Nucleus accumbens (tissue), 56 donors: ENCODE results near the gene TSPAN5.

ENCODE experiments used
- DNase-seq, 56 donors: peaks; one replicate each; lab custom pipeline; 2025; lab: John Stamatoyannopoulos, UW

Gene TSPAN5

DNA sequence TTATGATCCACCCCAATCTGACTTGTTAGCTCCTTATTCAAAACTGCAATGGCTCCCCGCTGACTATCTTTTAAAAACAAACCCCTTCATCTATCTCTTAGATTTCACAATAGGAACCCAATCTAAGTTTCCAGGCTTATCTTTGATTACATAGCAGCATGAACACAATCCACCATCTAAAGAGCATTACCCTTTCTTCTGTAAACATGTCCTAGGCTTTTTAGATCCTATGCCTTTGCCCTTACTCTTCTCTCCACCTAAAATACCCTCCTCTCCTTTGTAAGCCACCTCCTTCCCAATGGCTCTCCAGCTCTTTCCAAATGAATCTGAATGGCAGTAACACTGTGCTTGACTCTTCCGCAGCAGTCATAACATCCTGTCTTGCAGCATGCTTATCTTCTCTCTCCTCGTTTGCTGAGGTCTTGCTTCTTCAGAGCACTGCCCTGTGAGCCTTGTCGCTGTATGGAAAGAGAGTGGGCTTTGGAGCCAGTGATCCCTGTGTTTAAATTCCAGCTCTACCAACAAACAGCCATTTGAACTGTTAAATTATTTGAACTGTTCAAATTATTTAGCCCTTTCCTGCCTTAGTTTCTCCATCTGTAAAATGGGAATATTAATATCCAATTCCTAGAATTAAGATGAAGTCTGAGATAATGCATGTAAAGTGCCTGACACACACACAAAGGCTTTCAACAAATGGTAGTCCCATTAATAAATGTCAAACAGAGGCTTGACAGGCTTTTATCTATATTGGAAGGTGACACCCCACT lies 16.2 kb upstream of the TSPAN5 start:
- DNase-seq, result no peak

DNA sequence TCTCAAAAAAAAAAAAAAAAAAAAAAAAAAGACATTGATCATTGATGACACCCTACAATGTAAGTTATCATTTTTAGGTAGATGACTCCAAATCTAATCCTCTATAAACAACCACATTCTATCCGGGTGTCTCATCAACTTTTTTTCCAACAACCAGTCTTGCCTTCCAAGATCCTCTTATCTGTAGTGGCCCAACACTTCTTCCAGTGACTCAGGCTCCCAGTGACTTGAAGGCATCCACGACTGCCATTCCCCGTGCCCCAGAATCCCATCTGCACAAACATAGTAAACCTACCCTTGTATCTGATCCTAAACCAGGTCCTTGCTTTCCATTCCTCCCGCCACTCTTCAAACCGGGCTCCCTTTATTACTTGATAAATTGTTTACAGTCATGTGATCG lies 15.6 kb upstream of the TSPAN5 start:
- DNase-seq, result no peak

DNA sequence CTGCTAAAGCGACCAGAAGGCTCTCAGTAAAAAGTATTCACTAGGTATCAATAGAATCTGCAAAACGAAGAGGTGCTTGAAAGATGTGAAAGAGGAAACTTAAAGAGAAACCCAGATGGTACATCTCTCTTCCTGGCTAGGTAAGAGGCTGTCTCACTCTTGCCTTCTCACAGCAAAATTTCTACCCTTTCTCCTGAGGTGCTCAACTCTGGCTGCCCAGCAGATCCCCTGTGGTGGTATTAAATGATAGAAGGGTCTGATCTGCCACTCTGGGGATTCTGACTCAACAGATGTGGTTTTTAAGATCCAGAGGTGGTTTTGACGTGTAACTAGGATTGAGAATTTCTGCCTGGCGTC lies 14.9 kb upstream of the TSPAN5 start:
- DNase-seq, result no peak

DNA sequence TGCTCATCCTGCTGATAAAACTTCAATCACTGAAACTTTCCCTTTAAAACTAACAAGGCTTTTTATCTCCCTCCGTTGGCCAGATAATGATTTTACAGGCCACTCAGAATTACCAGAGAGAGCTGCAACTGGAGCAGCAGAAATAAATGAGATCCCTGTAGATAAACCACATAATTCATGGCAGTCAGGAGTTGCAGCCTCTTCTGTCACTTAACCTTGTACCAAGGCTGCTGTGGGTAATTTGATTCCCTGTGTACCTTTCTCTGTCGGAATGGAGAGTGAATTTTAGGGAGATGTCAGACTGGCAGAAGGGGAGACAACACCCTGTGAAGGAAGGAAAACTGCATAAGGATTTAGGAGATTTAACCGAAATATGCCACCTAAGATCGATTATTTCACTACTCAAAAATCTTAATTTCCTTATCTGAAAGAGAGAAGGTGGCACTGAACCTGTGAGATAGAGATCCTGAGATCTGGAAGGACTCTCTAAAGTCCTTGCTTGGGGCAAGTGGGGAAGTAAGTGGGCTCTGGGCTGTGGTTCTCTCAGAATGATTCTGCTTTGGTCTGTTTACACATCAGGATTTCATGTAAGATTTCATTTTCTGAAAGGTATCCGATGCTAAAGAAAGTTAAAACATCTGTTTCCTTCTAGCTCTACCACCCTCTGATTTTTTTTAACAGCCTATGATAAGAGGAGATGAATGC lies 14.3 kb upstream of the TSPAN5 start:
- no peak for DNase-seq

DNA sequence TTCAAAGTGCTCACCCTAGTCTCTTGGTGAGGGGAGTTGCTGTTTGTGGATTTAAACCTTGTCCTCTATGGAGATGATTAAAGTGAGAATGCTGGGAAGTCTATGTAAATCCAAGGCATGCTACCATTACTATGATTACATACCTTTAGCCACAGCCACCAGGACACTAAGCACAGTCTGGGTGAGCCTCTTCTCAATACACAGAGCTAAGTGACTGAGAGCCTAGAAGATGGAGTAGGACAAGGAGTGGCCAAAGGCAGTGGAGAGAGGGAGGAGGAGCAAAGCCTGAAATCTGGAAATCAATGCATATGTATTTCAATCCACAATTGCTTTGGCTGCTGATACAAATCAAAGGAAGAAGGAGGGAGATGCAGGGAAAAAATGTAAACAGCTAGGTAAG lies 12.7 kb upstream of the TSPAN5 start:
- DNase-seq, result no peak

DNA sequence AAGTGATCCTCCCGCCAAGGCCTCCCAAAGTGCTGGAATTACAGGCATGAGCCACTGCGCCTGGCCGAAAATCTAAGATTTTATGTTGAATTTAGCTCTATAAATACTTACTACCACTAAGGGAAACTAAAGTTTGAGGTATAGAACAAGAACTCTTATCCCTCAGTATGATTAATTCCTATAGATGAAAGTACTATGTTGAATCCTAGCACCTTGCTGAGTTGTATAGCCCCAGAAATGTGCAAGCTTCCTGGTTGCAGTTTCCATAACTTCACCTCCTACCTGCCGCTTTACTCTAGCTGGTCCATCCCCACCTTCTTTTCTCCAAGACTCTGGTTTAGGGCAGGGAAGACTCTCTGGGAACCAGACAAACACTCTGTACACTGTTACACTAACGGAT lies 11.8 kb upstream of the TSPAN5 start:
- no peak for DNase-seq

DNA sequence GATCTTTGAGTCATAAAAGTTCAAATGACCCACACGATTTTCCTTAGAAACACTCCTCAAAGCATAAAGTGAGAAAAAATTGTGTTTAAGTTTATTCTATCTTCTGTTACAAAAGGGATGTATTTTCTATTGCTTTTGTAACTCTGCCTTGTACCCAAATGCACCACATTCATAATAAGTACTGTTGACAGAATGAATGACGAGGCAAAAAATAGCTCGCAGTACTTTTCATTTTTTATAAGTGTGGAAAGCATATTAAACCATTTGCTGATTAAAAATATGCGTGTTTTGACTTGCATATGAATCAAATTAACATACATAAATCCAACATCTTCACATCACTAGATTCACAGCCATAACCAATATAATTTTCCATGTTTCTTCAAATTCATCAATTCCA lies 11.2 kb upstream of the TSPAN5 start:
- no peak for DNase-seq

DNA sequence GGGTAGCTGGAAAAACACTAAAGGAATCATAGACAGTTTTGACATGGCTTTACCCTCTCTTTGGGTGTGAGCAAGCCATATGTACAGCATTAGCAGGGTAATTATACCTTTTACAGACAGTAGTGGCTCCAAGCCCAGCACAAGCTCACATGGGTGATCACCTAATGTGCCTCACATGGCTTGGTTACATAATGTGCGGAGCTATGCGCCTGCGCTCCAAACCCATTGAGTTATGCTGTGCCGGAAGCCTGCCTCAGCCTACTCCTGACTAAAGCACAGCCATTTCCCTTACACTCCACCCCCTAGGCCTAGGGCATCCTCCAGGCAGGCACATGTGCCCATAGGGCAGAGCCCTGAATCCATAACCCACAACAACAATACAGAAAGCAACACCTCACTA lies 6.5 kb upstream of the TSPAN5 start:
- no peak for DNase-seq

DNA sequence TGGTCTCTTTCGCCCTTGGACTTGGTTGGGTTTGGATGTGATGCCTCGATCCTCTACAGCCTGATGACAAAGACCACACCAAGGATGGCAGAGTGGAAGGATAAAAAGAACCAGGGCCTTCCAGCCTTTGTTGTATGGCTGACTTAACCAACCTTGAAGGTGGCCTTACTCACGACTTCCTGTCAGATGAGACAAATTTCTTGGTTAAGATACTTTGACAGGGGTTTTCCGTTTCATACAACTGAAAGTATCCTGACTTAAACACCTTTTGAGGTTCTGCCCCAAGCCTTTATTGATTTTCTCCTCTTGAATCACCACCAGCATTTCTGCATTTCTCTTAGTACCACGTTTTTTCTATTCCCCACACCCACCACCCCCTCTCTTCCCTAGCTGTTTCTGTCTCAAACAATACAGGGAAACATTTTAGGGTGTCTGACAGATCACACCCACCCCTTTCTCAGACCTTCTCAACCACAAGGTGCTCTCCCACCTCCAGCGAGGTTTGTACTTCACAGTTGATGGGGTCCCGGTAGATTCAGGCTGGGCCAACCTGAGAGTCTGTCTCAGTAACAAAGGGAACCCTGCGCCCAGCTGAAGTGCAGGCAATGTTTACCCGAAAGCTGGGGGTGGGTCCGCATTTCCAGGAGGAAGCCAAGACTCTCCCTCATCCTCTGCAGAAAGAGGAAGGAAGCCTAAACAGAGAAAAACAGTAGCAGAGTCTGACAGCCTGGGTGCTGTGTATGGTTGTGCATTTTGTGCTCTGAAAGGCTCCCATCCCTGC lies 5.0 kb upstream of the TSPAN5 start:
- DNase-seq, result peak in 1 of 56 donors; percentile 11

DNA sequence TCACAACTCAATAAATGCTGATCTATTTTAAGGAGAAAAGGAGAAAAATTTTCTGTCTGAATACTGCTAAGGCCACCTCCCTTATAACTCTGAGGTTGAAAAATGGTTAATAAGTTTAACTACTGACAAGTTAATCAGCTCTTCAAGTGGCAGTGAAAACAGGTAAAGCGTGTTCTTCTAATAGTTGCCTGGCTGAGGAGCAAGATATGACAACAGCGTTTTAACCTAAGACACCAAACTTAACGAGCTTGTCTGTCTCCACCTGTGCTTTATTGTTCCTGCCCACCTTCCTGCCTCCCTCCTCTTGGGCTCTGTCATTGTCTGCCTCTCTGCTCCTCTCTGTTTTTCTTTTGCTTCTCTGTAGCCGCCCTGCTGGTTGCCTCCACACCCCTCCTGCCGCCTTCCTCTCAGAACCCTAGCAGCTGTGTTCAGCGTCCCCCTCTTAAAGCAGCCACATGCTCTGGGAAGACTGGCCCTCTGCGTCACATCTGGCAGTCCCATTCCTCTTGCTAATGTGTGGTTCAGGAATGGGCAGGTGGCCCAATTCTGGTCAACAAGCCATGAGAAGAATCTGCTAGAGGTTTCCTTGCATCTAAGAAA lies 4.3 kb upstream of the TSPAN5 start:
- no peak for DNase-seq

DNA sequence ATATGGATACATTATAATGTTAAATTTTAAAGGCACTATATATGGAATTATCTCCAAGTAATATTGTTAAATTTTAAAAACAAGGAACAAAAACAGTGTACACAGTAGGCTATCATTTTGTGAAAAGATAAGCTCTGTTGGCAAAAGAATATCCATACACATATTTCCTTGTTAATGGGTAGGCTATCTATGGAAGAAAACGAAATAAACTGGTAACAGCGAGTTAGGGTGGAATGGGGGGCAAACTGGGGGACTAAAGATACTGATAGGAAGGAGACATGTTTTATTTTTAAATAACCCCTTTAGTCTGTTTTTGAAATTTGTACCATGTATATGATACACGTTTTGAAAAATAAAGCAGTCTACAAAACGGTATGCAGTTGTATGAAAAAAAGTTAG lies 3.6 kb upstream of the TSPAN5 start:
- no peak for DNase-seq

DNA sequence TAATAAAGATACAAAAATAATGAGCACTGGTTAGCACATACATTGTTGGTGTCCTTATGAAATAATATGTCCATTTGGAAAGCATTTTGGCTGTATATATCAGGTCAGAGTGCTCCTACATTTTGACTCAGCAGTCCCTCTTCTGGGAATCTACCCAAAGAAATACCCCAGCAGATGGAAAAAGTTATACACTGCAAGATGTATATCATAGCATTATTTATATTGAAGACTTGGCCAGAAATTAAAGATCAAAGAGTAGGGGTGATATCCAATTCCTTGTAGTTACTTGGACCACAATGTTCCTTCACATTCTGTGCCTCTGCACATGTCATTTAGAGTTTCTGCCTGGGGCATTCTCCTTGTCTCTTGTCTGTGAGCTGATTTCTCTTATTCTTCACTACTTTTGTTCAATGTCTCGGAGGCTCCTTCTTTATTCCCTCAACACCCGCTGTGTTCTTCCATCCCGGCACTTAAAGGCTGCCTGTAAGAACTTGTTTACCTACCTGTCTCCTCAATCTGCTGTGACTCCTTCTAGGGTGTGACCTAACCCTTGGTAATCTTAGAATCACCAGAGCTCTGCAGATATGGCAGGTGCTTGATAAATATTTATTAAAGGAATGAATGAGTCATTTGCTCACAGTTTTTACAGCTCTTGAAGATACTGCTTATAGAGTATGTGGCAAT lies 3.1 kb upstream of the TSPAN5 start:
- no peak for DNase-seq

DNA sequence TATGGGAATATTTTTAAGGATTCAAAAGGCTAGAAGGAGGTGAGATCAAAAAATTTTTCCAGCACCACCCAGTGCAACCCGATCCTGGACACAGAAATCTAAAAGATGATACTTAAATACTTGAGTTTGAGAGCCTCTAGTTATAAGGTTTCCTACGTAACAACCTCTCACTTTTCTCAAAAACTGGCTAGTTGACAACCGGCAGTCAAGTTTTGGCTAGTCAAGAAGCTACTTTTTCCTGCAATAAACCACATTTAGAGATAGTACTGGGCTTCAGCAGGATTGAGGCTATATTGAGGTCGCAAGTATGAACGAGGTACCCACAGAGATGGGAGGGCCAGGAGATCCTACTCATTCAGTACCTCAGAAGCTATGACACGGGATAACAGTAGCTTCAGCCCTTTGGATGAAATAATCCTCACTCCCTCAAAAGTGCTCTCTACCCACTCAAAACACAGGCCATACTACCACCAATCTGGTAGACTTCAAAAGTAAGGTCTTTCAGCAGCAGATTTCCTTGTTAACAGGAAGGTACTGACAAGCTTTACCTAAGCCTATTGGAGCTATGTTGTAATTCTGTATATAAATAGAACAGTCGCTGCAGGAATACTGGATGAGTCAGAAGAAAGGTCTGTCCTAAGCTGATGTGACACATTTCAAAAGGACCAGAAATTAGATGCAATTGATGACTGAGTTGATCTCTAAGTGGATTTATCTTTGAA lies 1.5 kb upstream of the TSPAN5 start:
- no peak for DNase-seq

DNA sequence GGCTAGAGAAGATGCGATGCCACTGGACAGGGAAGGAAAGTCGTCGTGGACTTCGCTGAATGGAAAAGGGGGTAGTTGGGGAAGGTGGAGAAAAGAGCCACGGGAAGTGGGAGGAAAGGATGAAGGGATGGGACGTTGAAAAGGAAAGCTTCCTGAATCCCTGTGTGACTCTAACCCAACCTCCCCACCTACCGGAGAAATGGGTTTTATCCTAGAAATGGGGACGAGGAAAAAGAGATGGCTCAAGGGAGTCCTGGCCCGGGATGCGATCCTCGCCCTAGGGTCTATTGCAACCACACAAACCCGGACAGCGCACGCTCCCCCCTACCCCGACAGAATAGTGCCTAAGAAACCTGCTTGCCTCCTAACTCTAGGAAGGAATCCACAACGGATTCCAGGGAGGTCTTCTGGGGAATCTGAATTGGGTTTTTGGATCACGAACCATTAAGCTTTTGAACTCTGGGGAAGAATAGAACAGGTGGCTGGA lies 738 bp upstream of the TSPAN5 start:
- DNase-seq, result peak in 2 of 56 donors; percentile 45 to 58

DNA sequence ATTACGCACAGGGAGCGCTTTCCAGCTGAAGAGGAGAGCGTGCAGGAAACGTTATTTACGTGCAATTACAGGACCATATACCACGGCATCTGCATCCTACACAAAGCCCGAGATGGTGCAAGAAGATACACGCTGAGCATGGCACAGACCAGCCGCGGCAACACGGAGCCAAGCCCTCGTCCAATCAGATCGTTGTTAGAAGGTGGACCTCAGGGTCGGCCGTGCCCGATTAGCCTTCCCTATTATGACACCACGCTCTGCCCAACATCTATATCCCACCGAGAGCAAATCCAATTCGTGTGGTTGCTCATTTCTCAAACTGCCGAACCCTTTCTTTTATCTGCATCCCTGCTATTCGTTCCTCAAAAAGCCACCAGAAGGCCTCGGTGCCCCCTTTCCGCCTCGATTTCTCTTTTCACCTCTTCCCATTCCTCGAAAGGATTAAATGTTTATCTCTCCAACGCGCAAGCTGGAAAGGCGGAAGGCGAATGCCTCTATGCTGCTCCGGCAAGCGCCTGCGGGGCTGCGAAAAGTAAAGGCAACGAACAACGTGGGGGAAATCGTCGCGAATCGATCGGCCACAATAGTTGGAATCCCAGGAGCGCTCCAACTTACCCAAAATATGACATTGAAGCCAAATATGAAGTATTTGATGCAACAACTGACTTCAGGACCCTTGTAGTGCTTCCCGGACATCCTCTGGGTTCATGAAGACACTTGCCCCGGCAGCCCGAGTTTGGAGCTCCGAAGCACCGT lies 702 bp downstream of the TSPAN5 start:
- DNase-seq, result peak in 53 of 56 donors; percentile 8 to 89 (median 66)

DNA sequence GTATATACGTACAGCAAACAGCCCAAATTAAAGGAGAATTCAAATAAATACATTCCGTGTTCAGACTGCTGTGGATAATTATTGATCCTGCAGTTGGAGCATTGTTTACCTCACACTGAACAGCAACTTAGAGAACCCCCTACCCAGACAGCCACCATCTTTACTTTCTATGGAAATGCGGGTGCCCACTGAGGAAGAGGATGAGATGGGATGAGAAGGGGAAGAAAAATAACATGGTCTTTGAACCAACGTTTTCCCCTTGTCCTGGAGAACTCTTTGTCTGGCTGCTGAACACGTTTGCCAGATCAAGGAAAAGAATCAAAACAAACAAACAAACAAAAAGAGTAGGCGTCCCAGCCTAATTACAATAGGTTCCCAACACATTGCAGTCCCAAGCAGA lies 1.5 kb downstream of the TSPAN5 start:
- DNase-seq, result no peak

DNA sequence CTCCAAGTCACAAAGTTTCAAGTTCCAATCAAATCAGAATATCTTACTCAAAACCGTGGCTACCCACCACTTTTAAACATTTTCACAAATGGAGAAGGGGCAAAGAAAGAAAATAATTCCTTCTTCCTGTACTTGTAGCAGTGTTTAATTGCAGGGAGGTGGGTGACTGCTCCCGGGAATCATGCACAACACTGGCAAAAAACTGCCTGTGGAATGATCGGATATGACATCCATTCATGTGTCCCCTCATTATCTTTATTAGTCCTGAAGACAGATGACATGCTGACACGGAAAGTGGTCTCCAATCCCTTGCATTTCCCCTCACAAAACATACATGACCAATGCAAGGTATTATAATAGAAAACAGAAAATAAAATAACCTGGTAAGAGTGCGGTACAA lies 2.0 kb downstream of the TSPAN5 start:
- no peak for DNase-seq

DNA sequence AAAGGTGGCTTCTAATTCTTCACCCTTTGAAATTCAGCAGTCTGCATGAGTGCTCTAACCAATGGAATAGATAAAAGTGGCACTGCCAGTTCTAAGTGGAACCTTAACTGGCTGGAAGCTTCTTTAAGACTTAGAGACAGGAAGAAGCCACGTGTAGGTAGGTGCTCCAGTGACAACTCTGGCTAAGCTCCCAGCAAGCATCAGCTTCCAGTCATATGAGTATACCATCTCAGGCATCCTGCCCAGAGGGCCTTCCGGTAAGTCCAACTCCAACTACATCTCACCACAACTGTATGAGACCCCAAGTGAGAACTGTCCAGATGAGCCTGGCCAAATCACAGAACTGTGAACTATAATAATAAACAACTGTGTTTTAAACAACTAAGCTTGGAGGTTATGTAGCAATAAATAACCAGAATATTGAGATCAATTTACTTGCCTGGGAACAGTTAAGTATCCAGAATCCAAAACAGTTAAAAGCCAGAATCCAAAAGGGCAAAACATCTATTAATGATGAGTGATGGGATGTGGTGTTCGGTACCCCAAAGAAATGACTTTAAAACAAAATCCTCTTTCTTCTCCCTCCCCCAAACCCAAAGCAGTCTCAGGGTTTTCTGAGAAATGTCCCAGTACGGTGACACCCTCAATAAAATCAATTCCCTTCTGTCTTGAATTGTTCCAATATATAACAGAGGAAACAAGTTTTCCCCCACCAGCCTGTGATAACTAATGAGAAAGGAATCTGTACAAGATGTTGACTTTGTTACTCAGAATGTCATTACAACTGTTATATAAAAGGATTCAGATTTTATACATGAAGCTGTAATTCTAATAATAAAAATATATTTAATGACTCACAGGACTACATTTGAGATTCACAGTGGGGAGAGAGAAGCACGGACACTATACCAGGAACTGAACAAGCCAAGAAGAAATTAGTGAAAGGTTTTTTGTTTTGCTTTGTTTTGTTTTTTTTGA lies 4.2 kb downstream of the TSPAN5 start:
- DNase-seq, result peak in 2 of 56 donors; percentile 16 to 29
